Measurements from ENCODE around the gene ATP10A.

ATP10A gene

GRCh38 chr15:25694823-25695312 is 168.3 kb downstream of the ATP10A start:
- CTCF ChIA-PET, result interaction anchor here (0.6 to 1.3 kb wide), 5 partner anchors 15 to 258 kb away, joined by 3 to 7 read pairs (median 3); no protein-coding TSS in a partner anchor
- POLR2A ChIA-PET, result no interaction called here
- no peaks in the 10 kb centered on the region for H3K4me1 ChIP-seq (ENCODE audit: control extremely low read depth in 1 of 4, control insufficient read depth in 4 of 4, insufficient read depth in 4 of 4, low read length in 3 of 4)
- 96% methylated on average over 18 of the region's 19 CpGs for WGBS (ENCODE audit: insufficient coverage)
- H3K4me3 ChIP-seq (ENCODE audit: control insufficient read depth in 1 of 7, extremely low read depth in 1 of 7, insufficient read depth in 4 of 7, low read depth in 2 of 7, low read length in 6 of 7), result no peak overlapping the region
- DNase-seq, result no peak
- no peaks in the 10 kb centered on the region for H3K27me3 ChIP-seq (replicated peaks in 2 of 5; ENCODE audit: control insufficient read depth in 4 of 5, insufficient read depth in 5 of 5, low read length in 4 of 5)
- no peak overlapping the region for H3K27ac ChIP-seq (ENCODE audit: insufficient read depth in 1 of 2, low read depth in 1 of 2, low read length in 2 of 2, poor library complexity in 1 of 2, severe bottlenecking in 2 of 2)
- peaks cover 0 to 37% (median 11%) of the 10 kb centered on the region in 4 experiments for H3K36me3 ChIP-seq (ENCODE audit: control insufficient read depth in 4 of 4, insufficient read depth in 4 of 4, low read length in 3 of 4)
- no peaks in the 10 kb centered on the region for H3K9me3 ChIP-seq (ENCODE audit: control extremely low read depth in 1 of 5, control insufficient read depth in 4 of 5, insufficient read depth in 2 of 5, low read depth in 1 of 5, low read length in 4 of 5)

DNA sequence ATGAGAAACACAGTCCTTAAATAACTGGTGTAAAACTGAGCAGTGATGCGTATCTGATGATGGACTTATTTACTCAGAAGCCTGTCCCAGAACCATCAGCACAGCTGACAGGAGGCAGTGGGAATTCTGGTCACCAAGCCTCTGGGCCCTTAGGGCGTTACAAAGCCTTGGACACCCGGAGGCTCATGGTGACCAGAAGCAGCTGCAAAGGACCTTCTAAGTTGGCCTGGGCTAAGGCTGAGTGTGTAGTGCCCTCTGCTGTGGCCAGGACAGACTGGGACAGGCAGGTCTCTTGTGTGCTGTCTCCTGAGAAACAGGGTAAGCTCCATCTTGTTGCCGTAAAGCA is 168.9 kb downstream of the ATP10A start:
- DNase-seq, result no peak
- 94% methylated on average over 3 of the region's 4 CpGs for WGBS (ENCODE audit: insufficient coverage)
- CTCF ChIA-PET, result interaction anchor here (0.9 to 1.3 kb wide), 4 partner anchors 16 to 259 kb away, joined by 3 to 7 read pairs (median 3); no protein-coding TSS in a partner anchor
- no peak overlapping the region for H3K4me3 ChIP-seq (ENCODE audit: control insufficient read depth in 1 of 7, extremely low read depth in 1 of 7, insufficient read depth in 4 of 7, low read depth in 2 of 7, low read length in 6 of 7)
- peaks cover 0 to 37% (median 10%) of the 10 kb centered on the region in 4 experiments for H3K36me3 ChIP-seq (ENCODE audit: control insufficient read depth in 4 of 4, insufficient read depth in 4 of 4, low read length in 3 of 4)
- no peaks in the 10 kb centered on the region for H3K27me3 ChIP-seq (replicated peaks in 2 of 5; ENCODE audit: control insufficient read depth in 4 of 5, insufficient read depth in 5 of 5, low read length in 4 of 5)
- H3K27ac ChIP-seq (ENCODE audit: insufficient read depth in 1 of 2, low read depth in 1 of 2, low read length in 2 of 2, poor library complexity in 1 of 2, severe bottlenecking in 2 of 2), result no peak overlapping the region
- no peaks in the 10 kb centered on the region for H3K9me3 ChIP-seq (ENCODE audit: control extremely low read depth in 1 of 5, control insufficient read depth in 4 of 5, insufficient read depth in 2 of 5, low read depth in 1 of 5, low read length in 4 of 5)
- H3K4me1 ChIP-seq (ENCODE audit: control extremely low read depth in 1 of 4, control insufficient read depth in 4 of 4, insufficient read depth in 4 of 4, low read length in 3 of 4), result no peaks in the 10 kb centered on the region
- POLR2A ChIA-PET, result no interaction called here

GRCh38 chr15:25693321-25694238 is 169.5 kb downstream of the ATP10A start:
- DNase-seq, result peak; percentile 6 to 42 (median 22)
- ChIA-PET CTCF (interaction anchor here (0.6 to 1.3 kb wide), 3 partner anchors 17 to 240 kb away, joined by 3 to 7 read pairs (median 4); no protein-coding TSS in a partner anchor), POLR2A (no interaction called here)
- 85% methylated on average over 15 of the region's 19 CpGs for WGBS (ENCODE audit: insufficient coverage)
- Histone ChIP-seq H3K9me3 (ENCODE audit: control extremely low read depth in 1 of 5, control insufficient read depth in 4 of 5, insufficient read depth in 2 of 5, low read depth in 1 of 5, low read length in 4 of 5) (no peaks in the 10 kb centered on the region), H3K4me1 (ENCODE audit: control extremely low read depth in 1 of 4, control insufficient read depth in 4 of 4, insufficient read depth in 4 of 4, low read length in 3 of 4) (no peaks in the 10 kb centered on the region), H3K36me3 (ENCODE audit: control insufficient read depth in 4 of 4, insufficient read depth in 4 of 4, low read length in 3 of 4) (peaks cover 0 to 37% (median 9%) of the 10 kb centered on the region in 4 experiments), H3K4me3 (ENCODE audit: control insufficient read depth in 1 of 7, extremely low read depth in 1 of 7, insufficient read depth in 4 of 7, low read depth in 2 of 7, low read length in 6 of 7) (no peak overlapping the region), H3K27ac (ENCODE audit: insufficient read depth in 1 of 2, low read depth in 1 of 2, low read length in 2 of 2, poor library complexity in 1 of 2, severe bottlenecking in 2 of 2) (no peak overlapping the region), H3K27me3 (replicated peaks in 2 of 5; ENCODE audit: control insufficient read depth in 4 of 5, insufficient read depth in 5 of 5, low read length in 4 of 5) (no peaks in the 10 kb centered on the region)

- DNase-seq, result no peak
- Histone ChIP-seq H3K4me1 (ENCODE audit: control extremely low read depth in 1 of 4, control insufficient read depth in 4 of 4, insufficient read depth in 4 of 4, low read length in 3 of 4) (no peaks in the 10 kb centered on the region), H3K27ac (ENCODE audit: insufficient read depth in 1 of 2, low read depth in 1 of 2, low read length in 2 of 2, poor library complexity in 1 of 2, severe bottlenecking in 2 of 2) (no peak overlapping the region), H3K36me3 (ENCODE audit: control insufficient read depth in 4 of 4, insufficient read depth in 4 of 4, low read length in 3 of 4) (peaks cover 0 to 41% (median 8%) of the 10 kb centered on the region in 4 experiments), H3K4me3 (ENCODE audit: control insufficient read depth in 1 of 7, extremely low read depth in 1 of 7, insufficient read depth in 4 of 7, low read depth in 2 of 7, low read length in 6 of 7) (no peak overlapping the region), H3K9me3 (ENCODE audit: control extremely low read depth in 1 of 5, control insufficient read depth in 4 of 5, insufficient read depth in 2 of 5, low read depth in 1 of 5, low read length in 4 of 5) (no peaks in the 10 kb centered on the region), H3K27me3 (replicated peaks in 2 of 5; ENCODE audit: control insufficient read depth in 4 of 5, insufficient read depth in 5 of 5, low read length in 4 of 5) (no peaks in the 10 kb centered on the region)
- WGBS (ENCODE audit: insufficient coverage), result 88% methylated on average over 10 of the region's 13 CpGs
- POLR2A ChIA-PET, result no interaction called here
- CTCF ChIA-PET, result interaction anchor here (1.3 kb wide), 1 partner anchor 242 kb away, joined by 3 read pairs; no protein-coding TSS in a partner anchor
These were observed 171.3 kb downstream of the ATP10A start for GRCh38 chr15:25691544-25692430.

DNA sequence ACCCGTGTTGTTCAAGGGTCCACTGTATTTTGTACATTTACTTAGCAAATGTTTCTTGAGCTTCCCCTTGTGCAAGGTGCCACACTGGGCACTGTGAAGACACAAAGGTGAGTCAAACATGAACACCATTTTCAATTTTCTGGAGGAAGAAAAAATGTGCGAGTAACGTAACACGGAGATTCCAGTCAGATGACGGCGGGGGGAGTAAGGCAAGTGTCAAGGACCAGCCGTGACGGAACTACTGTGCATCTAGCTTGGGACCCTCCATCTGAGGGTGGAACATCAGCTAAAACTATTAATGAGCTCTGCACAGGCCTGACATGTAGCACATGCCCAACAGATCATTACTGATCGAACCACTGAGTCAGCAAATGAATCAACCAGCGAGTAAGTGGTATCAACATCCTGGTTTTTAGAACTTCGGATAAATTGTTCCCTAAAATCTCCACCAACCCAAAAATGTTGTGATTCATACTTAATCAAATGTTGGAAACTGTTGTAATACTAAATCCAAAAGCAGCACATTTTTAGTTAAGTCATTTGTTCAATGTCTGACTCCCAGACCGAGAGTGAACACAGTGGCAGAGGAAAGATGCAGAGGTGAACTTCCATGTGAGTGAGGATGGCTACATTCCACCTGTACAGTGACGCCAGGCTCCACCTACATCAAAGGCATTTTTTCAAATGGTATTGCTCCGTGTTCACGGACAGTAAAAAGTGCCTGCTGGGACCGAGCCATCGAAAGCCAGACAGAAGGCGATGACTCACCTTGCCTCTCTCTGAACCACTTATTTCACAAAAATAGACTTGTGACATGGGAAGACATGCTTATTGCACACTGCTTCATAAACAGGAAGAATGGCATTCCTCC is 172.2 kb downstream of the ATP10A start:
- H3K36me3 ChIP-seq (ENCODE audit: control insufficient read depth in 4 of 4, insufficient read depth in 4 of 4, low read length in 3 of 4), result peaks cover 0 to 38% (median 8%) of the 10 kb centered on the region in 4 experiments
- ChIA-PET CTCF (no interaction called here), POLR2A (no interaction called here)
- H3K9me3 ChIP-seq (ENCODE audit: control extremely low read depth in 1 of 5, control insufficient read depth in 4 of 5, insufficient read depth in 2 of 5, low read depth in 1 of 5, low read length in 4 of 5), result no peaks in the 10 kb centered on the region
- DNase-seq, result no peak
- 93% methylated on average over 16 of the region's 18 CpGs for WGBS (ENCODE audit: insufficient coverage)
- H3K4me3 ChIP-seq (ENCODE audit: control insufficient read depth in 1 of 7, extremely low read depth in 1 of 7, insufficient read depth in 4 of 7, low read depth in 2 of 7, low read length in 6 of 7), result no peak overlapping the region
- no peaks in the 10 kb centered on the region for H3K27me3 ChIP-seq (replicated peaks in 2 of 5; ENCODE audit: control insufficient read depth in 4 of 5, insufficient read depth in 5 of 5, low read length in 4 of 5)
- no peak overlapping the region for H3K27ac ChIP-seq (ENCODE audit: insufficient read depth in 1 of 2, low read depth in 1 of 2, low read length in 2 of 2, poor library complexity in 1 of 2, severe bottlenecking in 2 of 2)
- H3K4me1 ChIP-seq (ENCODE audit: control extremely low read depth in 1 of 4, control insufficient read depth in 4 of 4, insufficient read depth in 4 of 4, low read length in 3 of 4), result no peaks in the 10 kb centered on the region

- Histone ChIP-seq H3K27ac (ENCODE audit: insufficient read depth in 1 of 2, low read depth in 1 of 2, low read length in 2 of 2, poor library complexity in 1 of 2, severe bottlenecking in 2 of 2) (no peak overlapping the region), H3K36me3 (ENCODE audit: control insufficient read depth in 4 of 4, insufficient read depth in 4 of 4, low read length in 3 of 4) (peaks cover 0 to 39% (median 7%) of the 10 kb centered on the region in 4 experiments), H3K9me3 (ENCODE audit: control extremely low read depth in 1 of 5, control insufficient read depth in 4 of 5, insufficient read depth in 2 of 5, low read depth in 1 of 5, low read length in 4 of 5) (no peaks in the 10 kb centered on the region), H3K4me1 (ENCODE audit: control extremely low read depth in 1 of 4, control insufficient read depth in 4 of 4, insufficient read depth in 4 of 4, low read length in 3 of 4) (no peaks in the 10 kb centered on the region), H3K27me3 (replicated peaks in 2 of 5; ENCODE audit: control insufficient read depth in 4 of 5, insufficient read depth in 5 of 5, low read length in 4 of 5) (no peaks in the 10 kb centered on the region), H3K4me3 (ENCODE audit: control insufficient read depth in 1 of 7, extremely low read depth in 1 of 7, insufficient read depth in 4 of 7, low read depth in 2 of 7, low read length in 6 of 7) (no peak overlapping the region)
- DNase-seq, result no peak
- WGBS (ENCODE audit: insufficient coverage), result 87% methylated on average over 3 of the region's 4 CpGs
- ChIA-PET CTCF (no interaction called here), POLR2A (no interaction called here)
These were observed 173.5 kb downstream of the ATP10A start for GRCh38 chr15:25689592-25689991.
